ENCODE results near the gene NME7.
"Not testable (repeated sequence)": the region's sequence is repeated elsewhere in the genome, so short reads cannot be mapped to it uniquely, and the experiment has no call there.

Gene NME7

GRCh38 chr1:169127305-169127704 lies 240.3 kb downstream of the NME7 start:
- DNase-seq (ENCODE audit: low read depth in 2 of 2) = no peak

GRCh38 chr1:169126335-169126734 lies 241.3 kb downstream of the NME7 start:
- no peak for DNase-seq (ENCODE audit: low read depth in 2 of 2)

GRCh38 chr1:169125597-169125996 lies 242.0 kb downstream of the NME7 start:
- not testable (repeated sequence) for DNase-seq (ENCODE audit: low read depth in 2 of 2)

GRCh38 chr1:169124459-169124858 lies 243.1 kb downstream of the NME7 start:
- DNase-seq (ENCODE audit: low read depth in 2 of 2) = no peak

GRCh38 chr1:169122976-169123375 lies 244.6 kb downstream of the NME7 start:
- no peak for DNase-seq (ENCODE audit: low read depth in 2 of 2)

- DNase-seq (ENCODE audit: low read depth in 2 of 2) = no peak
Measured at GRCh38 chr1:169121146-169121923, 246.3 kb downstream of the NME7 start.

- DNase-seq (ENCODE audit: low read depth in 2 of 2) = no peak
Measured at GRCh38 chr1:169120066-169120465, 247.5 kb downstream of the NME7 start.

- DNase-seq (ENCODE audit: low read depth in 2 of 2) = no peak
Measured at GRCh38 chr1:169119405-169119804, 248.2 kb downstream of the NME7 start.

- no peak for DNase-seq (ENCODE audit: low read depth in 2 of 2)
Measured at GRCh38 chr1:169118227-169118626, 249.4 kb downstream of the NME7 start.

- DNase-seq (ENCODE audit: low read depth in 2 of 2) = no peak
Measured at GRCh38 chr1:169117599-169117998, 250.0 kb downstream of the NME7 start.

GRCh38 chr1:169117014-169117413 lies 250.6 kb downstream of the NME7 start:
- no peak for DNase-seq (ENCODE audit: low read depth in 2 of 2)

- DNase-seq (ENCODE audit: low read depth in 2 of 2) = no peak
Measured at GRCh38 chr1:169115891-169116585, 251.6 kb downstream of the NME7 start.

GRCh38 chr1:169113613-169114119 lies 253.9 kb downstream of the NME7 start:
- no peak for DNase-seq (ENCODE audit: low read depth in 2 of 2)

- no peak for DNase-seq (ENCODE audit: low read depth in 2 of 2)
Measured at GRCh38 chr1:169112241-169112640, 255.4 kb downstream of the NME7 start.

- DNase-seq (ENCODE audit: low read depth in 2 of 2) = no peak
Measured at GRCh38 chr1:169111472-169111871, 256.1 kb downstream of the NME7 start.

- DNase-seq (ENCODE audit: low read depth in 2 of 2) = no peak
Measured at GRCh38 chr1:169110689-169111447, 256.7 kb downstream of the NME7 start.

- no peak for DNase-seq (ENCODE audit: low read depth in 2 of 2)
Measured at GRCh38 chr1:169110236-169110635, 257.4 kb downstream of the NME7 start.

GRCh38 chr1:169109561-169110134 lies 257.9 kb downstream of the NME7 start:
- DNase-seq (ENCODE audit: low read depth in 2 of 2) = no peak

GRCh38 chr1:169108863-169109560 lies 258.6 kb downstream of the NME7 start:
- no peak for DNase-seq (ENCODE audit: low read depth in 2 of 2)

- DNase-seq (ENCODE audit: low read depth in 2 of 2) = no peak
Measured at GRCh38 chr1:169108223-169108622, 259.4 kb downstream of the NME7 start.

GRCh38 chr1:169107603-169108208 lies 259.9 kb downstream of the NME7 start:
- DNase-seq (ENCODE audit: low read depth in 2 of 2) = no peak

Measured in activated CD8-positive, alpha-beta memory T cell treated with anti-CD3 and anti-CD28 coated beads for 4 hours (primary cell).